Measurements from ENCODE around the gene RGS21. TPM values are rescaled to one million over a fixed set of nuclear protein-coding genes. Genes with fewer than 3 reads are reported as not detected.

The RGS21 gene
- total RNA-seq, 1 experiment from 2014 or later: not detected

DNA sequence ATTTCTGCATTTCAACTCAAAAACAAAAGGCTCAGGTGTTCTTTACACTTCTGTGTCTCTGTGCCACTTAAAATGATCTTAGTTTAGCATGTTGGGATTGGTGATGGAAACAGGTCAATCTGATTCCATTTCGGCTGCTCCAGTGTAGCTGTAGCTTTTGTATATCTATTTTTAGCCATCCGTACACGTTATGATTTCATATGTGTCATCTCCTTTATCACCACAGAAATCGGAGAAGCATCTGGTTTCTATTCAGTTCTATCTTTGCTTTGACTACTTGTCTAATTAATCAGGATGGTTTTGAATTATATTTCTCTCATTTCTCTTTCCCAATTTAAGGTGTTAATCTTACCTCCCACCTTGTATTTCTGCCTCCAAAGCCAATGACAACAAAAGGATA, 41.1 kb downstream of the RGS21 start:
- H3K79me2 ChIP-seq (ENCODE audit: insufficient read depth, low read length): no peaks in the 10 kb centered on the region
- BruUV-seq (replicated peaks): no TSS peak
- CTCF ChIA-PET: no interaction called here
- intact Hi-C loops (cut with micrococcal nuclease): no loop called here
- POLR2A ChIA-PET: no interaction called here
- RAD21 ChIA-PET (ENCODE audit: low non-redundant PET in 1 of 2, low total read pairs in 2 of 2, uncharacterized antibody in 2 of 2, unreplicated experiment in 2 of 2): no interaction called here
- no peak for TF ChIP-seq SP1 (IDR thresholded peaks at IDR 0.05; ENCODE audit: low read depth)
- TF ChIP-seq, protein P1, sequence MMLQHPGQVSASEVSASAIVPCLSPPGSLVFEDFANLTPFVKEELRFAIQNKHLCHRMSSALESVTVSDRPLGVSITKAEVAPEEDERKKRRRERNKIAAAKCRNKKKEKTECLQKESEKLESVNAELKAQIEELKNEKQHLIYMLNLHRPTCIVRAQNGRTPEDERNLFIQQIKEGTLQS (IDR thresholded peaks at IDR 0.05): no peak
- TF ChIP-seq YY1 (IDR thresholded peaks at IDR 0.05; ENCODE audit: extremely low read depth, insufficient replicate concordance, low read depth, low read length): no peak
- H3K4me2 ChIP-seq (ENCODE audit: low read length): no peak overlapping the region
- H2AFZ ChIP-seq (ENCODE audit: low read depth, low read length, poor library complexity, severe bottlenecking): no peak overlapping the region
- no peak overlapping the region for H3K4me3 ChIP-seq (replicated peaks in 1 of 2; ENCODE audit: low read depth in 1 of 2, low read length in 2 of 2)
- no peaks in the 10 kb centered on the region for H3K36me3 ChIP-seq (ENCODE audit: control insufficient read depth in 1 of 2, insufficient read depth in 2 of 2, low read length in 2 of 2)
- no peaks in the 10 kb centered on the region for H3K4me1 ChIP-seq (ENCODE audit: control insufficient read depth in 1 of 2, insufficient read depth in 2 of 2, low read length in 2 of 2)
- no peaks in the 10 kb centered on the region for H4K20me1 ChIP-seq (ENCODE audit: insufficient read depth)
- H3K27ac ChIP-seq (ENCODE audit: low read depth, low read length): no peak overlapping the region
- no peak overlapping the region for H3K9ac ChIP-seq (ENCODE audit: low read length)
- H3K9me2 ChIP-seq (ENCODE audit: insufficient read depth): no peaks in the 10 kb centered on the region
- ATAC-seq (no peak), DNase-seq (ENCODE audit: low read depth, low spot score) (no peak)
- H3K9me3 ChIP-seq (ENCODE audit: control insufficient read depth in 1 of 2, insufficient read depth in 1 of 2, low read depth in 1 of 2, low read length in 2 of 2): no peaks in the 10 kb centered on the region
- no peaks in the 10 kb centered on the region for H3K27me3 ChIP-seq (ENCODE audit: insufficient read depth, low read length)

GRCh38 chr1:192358402-192358801, 41.6 kb downstream of the RGS21 start:
- POLR2A ChIA-PET: no interaction called here
- CTCF ChIA-PET: no interaction called here

More at GRCh38 chr1:192358402-192358801, 41.6 kb downstream of the RGS21 start:
- no peaks in the 10 kb centered on the region for H3K79me2 ChIP-seq (ENCODE audit: insufficient read depth, low read length)
- H3K9me2 ChIP-seq (ENCODE audit: insufficient read depth): no peaks in the 10 kb centered on the region
- no peak overlapping the region for H3K4me3 ChIP-seq (replicated peaks in 1 of 2; ENCODE audit: low read depth in 1 of 2, low read length in 2 of 2)
- H3K9ac ChIP-seq (ENCODE audit: low read length): no peak overlapping the region
- H4K20me1 ChIP-seq (ENCODE audit: insufficient read depth): no peaks in the 10 kb centered on the region
- H3K9me3 ChIP-seq (ENCODE audit: control insufficient read depth in 1 of 2, insufficient read depth in 1 of 2, low read depth in 1 of 2, low read length in 2 of 2): no peaks in the 10 kb centered on the region
- H3K4me1 ChIP-seq (ENCODE audit: control insufficient read depth in 1 of 2, insufficient read depth in 2 of 2, low read length in 2 of 2): no peaks in the 10 kb centered on the region
- no peaks in the 10 kb centered on the region for H3K36me3 ChIP-seq (ENCODE audit: control insufficient read depth in 1 of 2, insufficient read depth in 2 of 2, low read length in 2 of 2)
- ATAC-seq: no peak
- DNase-seq (ENCODE audit: low read depth, low spot score): no peak
- RAD21 ChIA-PET (ENCODE audit: low non-redundant PET in 1 of 2, low total read pairs in 2 of 2, uncharacterized antibody in 2 of 2, unreplicated experiment in 2 of 2): no interaction called here
- intact Hi-C loops (cut with micrococcal nuclease): no loop called here
- no peaks in the 10 kb centered on the region for H3K27me3 ChIP-seq (ENCODE audit: insufficient read depth, low read length)
- H3K27ac ChIP-seq (ENCODE audit: low read depth, low read length): no peak overlapping the region
- BruUV-seq (replicated peaks): no TSS peak
- H3K4me2 ChIP-seq (ENCODE audit: low read length): no peak overlapping the region
- TF ChIP-seq SRF (IDR thresholded peaks at IDR 0.05; ENCODE audit: low read depth) (no peak), SP1 (IDR thresholded peaks at IDR 0.05; ENCODE audit: low read depth) (no peak), EZH2phosphoT487 (IDR thresholded peaks at IDR 0.05; ENCODE audit: borderline replicate concordance) (no peak), RAD21 (IDR thresholded peaks at IDR 0.05; ENCODE audit: low read depth) (no peak), POLR2A (IDR thresholded peaks at IDR 0.05; ENCODE audit: borderline replicate concordance, extremely low read depth, insufficient read depth, insufficient read length) (no peak), REST (IDR thresholded peaks at IDR 0.05; ENCODE audit: low read depth) (no peak), FOSL1 (IDR thresholded peaks at IDR 0.05; ENCODE audit: low read depth) (no peak)
- TF ChIP-seq, protein P2, sequence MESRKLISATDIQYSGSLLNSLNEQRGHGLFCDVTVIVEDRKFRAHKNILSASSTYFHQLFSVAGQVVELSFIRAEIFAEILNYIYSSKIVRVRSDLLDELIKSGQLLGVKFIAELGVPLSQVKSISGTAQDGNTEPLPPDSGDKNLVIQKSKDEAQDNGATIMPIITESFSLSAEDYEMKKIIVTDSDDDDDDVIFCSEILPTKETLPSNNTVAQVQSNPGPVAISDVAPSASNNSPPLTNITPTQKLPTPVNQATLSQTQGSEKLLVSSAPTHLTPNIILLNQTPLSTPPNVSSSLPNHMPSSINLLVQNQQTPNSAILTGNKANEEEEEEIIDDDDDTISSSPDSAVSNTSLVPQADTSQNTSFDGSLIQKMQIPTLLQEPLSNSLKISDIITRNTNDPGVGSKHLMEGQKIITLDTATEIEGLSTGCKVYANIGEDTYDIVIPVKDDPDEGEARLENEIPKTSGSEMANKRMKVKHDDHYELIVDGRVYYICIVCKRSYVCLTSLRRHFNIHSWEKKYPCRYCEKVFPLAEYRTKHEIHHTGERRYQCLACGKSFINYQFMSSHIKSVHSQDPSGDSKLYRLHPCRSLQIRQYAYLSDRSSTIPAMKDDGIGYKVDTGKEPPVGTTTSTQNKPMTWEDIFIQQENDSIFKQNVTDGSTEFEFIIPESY (IDR thresholded peaks at IDR 0.05; ENCODE audit: extremely low read depth, insufficient replicate concordance, low read length): no peak
- TF ChIP-seq, protein P1 (IDR thresholded peaks at IDR 0.05): no peak
- TF ChIP-seq, protein P3, sequence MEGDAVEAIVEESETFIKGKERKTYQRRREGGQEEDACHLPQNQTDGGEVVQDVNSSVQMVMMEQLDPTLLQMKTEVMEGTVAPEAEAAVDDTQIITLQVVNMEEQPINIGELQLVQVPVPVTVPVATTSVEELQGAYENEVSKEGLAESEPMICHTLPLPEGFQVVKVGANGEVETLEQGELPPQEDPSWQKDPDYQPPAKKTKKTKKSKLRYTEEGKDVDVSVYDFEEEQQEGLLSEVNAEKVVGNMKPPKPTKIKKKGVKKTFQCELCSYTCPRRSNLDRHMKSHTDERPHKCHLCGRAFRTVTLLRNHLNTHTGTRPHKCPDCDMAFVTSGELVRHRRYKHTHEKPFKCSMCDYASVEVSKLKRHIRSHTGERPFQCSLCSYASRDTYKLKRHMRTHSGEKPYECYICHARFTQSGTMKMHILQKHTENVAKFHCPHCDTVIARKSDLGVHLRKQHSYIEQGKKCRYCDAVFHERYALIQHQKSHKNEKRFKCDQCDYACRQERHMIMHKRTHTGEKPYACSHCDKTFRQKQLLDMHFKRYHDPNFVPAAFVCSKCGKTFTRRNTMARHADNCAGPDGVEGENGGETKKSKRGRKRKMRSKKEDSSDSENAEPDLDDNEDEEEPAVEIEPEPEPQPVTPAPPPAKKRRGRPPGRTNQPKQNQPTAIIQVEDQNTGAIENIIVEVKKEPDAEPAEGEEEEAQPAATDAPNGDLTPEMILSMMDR (IDR thresholded peaks at IDR 0.05 in 2 of 3, conservative IDR thresholded peaks at IDR 0.05 in 1 of 3; ENCODE audit: borderline replicate concordance in 1 of 3, insufficient read depth in 1 of 3, low read depth in 2 of 3, low read length in 2 of 3): no peak
- no peak overlapping the region for H2AFZ ChIP-seq (ENCODE audit: low read depth, low read length, poor library complexity, severe bottlenecking)
